Keratinocyte (primary cell): Measurements from ENCODE around the gene STRIP1. TPM values are rescaled to one million over a fixed set of nuclear protein-coding genes. Genes with fewer than 3 reads are reported as not detected.

Source experiments
- DNase-seq: peaks from one replicate; pipeline ENCODE4 v3.0.0-alpha.2; 2011; ENCODE audit warnings: low read depth, missing footprints, low spot score
- FAIRE-seq: peaks from 2 replicates; lab custom pipeline; 2011; peaks lifted over from hg19 to GRCh38; lab: Jason Lieb, UNC
- H2AFZ ChIP-seq: 2 replicates; pipeline ENCODE4 v1.6.0; 2012; ENCODE audit warnings: low read length, control low read depth, inconsistent platforms; ENCODE audit not compliant: control insufficient read depth
- H3K27ac ChIP-seq: 2 replicates; pipeline ENCODE4 v1.5.1; 2011; ENCODE audit warnings: low read length; ENCODE audit not compliant: control insufficient read depth, insufficient read depth
- H3K27me3 ChIP-seq: 3 replicates; pipeline ENCODE4 v1.6.0; 2011; ENCODE audit warnings: low read length; ENCODE audit not compliant: control insufficient read depth, insufficient read depth; ENCODE audit errors: extremely low read depth
- H3K36me3 ChIP-seq, 2 experiments: 2 replicates in 1 of 2; 3 replicates in 1 of 2; pipeline ENCODE4 v1.5.1; 2011; ENCODE audit warnings: low read length in 2 of 2, mild to moderate bottlenecking in 1 of 2; ENCODE audit not compliant: control insufficient read depth in 2 of 2, insufficient read depth in 2 of 2; ENCODE audit errors: extremely low read depth in 1 of 2
- H3K4me1 ChIP-seq: 3 replicates; pipeline ENCODE4 v1.5.1; 2011; ENCODE audit warnings: low read length; ENCODE audit not compliant: control insufficient read depth, insufficient read depth; ENCODE audit errors: extremely low read depth
- H3K4me2 ChIP-seq: 3 replicates; pipeline ENCODE4 v1.6.0; 2011; ENCODE audit warnings: low read depth, low read length; ENCODE audit not compliant: control insufficient read depth, insufficient read depth; ENCODE audit errors: extremely low read depth
- H3K4me3 ChIP-seq, 3 experiments: fragments of 200-600 bp in 1 of 3; sonication (generic) in 1 of 3; 2 replicates in 2 of 3; 3 replicates in 1 of 3; pipeline ENCODE4 v1.5.1; 2011 to 2016; ENCODE audit warnings: low read length in 3 of 3, mild to moderate bottlenecking in 3 of 3, control low read depth in 2 of 3, inconsistent platforms in 1 of 3, low read depth in 1 of 3, mixed read lengths in 1 of 3, mixed run types in 1 of 3, moderate library complexity in 1 of 3; ENCODE audit not compliant: control insufficient read depth in 2 of 3, insufficient read depth in 2 of 3; ENCODE audit errors: extremely low read depth in 1 of 3
- H3K79me2 ChIP-seq: 2 replicates; pipeline ENCODE4 v1.6.0; 2012; ENCODE audit warnings: low read length; ENCODE audit not compliant: control insufficient read depth, insufficient read depth
- H3K9ac ChIP-seq: 3 replicates; pipeline ENCODE4 v1.6.0; 2011; ENCODE audit warnings: low read length; ENCODE audit not compliant: control insufficient read depth, insufficient read depth; ENCODE audit errors: extremely low read depth
- H3K9me1 ChIP-seq: 3 replicates; pipeline ENCODE4 v1.6.0; 2011; ENCODE audit warnings: low read length; ENCODE audit not compliant: control insufficient read depth, insufficient read depth; ENCODE audit errors: extremely low read depth
- H3K9me3 ChIP-seq: 2 replicates; pipeline ENCODE4 v1.5.1; 2012; ENCODE audit warnings: low read depth, low read length; ENCODE audit not compliant: control insufficient read depth
- H4K20me1 ChIP-seq: 3 replicates; pipeline ENCODE4 v1.6.0; 2011; ENCODE audit warnings: low read length; ENCODE audit not compliant: control insufficient read depth, insufficient read depth; ENCODE audit errors: extremely low read depth
- EZH2 ChIP-seq: IDR thresholded peaks from one replicate; pipeline ENCODE4 v1.6.1; 2012; ENCODE audit warnings: inconsistent platforms, mild to moderate bottlenecking, low read length, moderate library complexity
- dilution Hi-C: fragments of 300-500 bp; cut with MboI; formaldehyde crosslinking; loops from one replicate; pipeline ENCODE4 v1.7.0; 2020; ENCODE audit warnings: low sequenced_read_pairs; ENCODE audit not compliant: extremely low pct_ligation_motif_present
- polyA plus RNA-seq, 5 experiments: library from polyadenylated mRNA; depleted of rRNA in 3 of 5; stranded (reverse) in 3 of 5; stranded (forward) in 1 of 5; unstranded in 1 of 5; fragments of >200 nt; gene quantifications; 1 replicate in 1 of 5; 2 replicates in 3 of 5; 3 replicates in 1 of 5; pipeline versions ENCODE4 v1.2.1 to v1.2.3, GENCODE V29; 2011 to 2012; ENCODE audit warnings: missing spikeins in 2 of 5, low read depth in 1 of 5, low replicate concordance in 1 of 5
- TF ChIP-seq, protein P1 (sequence below), 3 experiments: IDR thresholded peaks in 1 of 3; conservative IDR thresholded peaks in 1 of 3; optimal IDR thresholded peaks in 1 of 3; 2 replicates in 2 of 3; 3 replicates in 1 of 3; pipeline versions ENCODE3 to v1.5.1; 2011; ENCODE audit warnings: low read length in 3 of 3, mild to moderate bottlenecking in 3 of 3, moderate library complexity in 2 of 3, control low read depth in 1 of 3, inconsistent platforms in 1 of 3; ENCODE audit not compliant: insufficient read depth in 2 of 3; ENCODE audit errors: extremely low read depth in 1 of 3

STRIP1 gene
- polyA plus RNA-seq, 1 donor (not counting 4 experiments of a cell fraction or from before 2014, with no cell fraction given): 24.6 TPM

DNA sequence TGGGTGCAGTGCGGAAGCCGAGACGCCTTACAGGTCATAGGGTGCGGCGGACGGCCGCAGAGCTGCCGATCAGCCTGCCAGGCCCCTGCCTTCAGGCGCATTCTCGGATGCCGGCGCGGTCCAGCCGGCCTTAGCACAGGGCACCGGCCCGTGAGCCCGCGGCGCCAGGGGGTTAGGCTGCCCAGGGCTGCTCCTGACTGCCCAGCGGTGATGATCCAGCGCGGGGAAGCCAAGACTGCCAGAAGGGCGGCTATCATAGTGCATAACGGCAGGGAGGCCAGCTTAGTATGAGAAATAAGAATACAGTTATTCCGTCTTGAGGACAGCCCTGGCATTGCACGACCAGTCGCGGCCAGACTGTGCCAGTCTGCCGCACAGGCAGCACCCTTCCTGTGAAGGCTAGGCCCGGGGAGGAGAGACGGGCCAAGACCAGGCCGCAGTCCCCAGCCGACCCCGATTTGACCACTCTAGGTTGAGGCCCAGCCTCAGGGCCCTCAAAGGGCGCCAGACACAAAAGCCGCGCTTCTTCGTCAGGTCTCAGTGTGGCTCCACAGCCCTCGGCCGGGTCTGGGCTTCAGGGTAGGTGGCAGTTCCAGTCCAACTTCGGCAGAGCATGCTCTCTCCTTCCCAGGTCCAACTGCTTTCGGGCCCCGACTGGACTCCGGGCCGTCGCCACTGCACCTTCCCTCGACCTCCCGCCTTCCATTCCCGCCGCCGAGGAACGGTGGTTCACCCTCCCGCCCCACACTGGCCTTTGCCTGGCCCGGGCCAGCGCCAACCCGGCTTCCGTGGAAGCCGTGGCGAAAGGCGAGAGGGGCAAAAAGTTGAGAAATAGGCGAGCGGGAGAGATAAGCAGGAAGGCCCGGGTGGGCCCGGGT is 35.2 kb downstream of the STRIP1 start:
- Histone ChIP-seq H3K9me1 (no peaks in the 10 kb centered on the region), H2AFZ (no peak overlapping the region), H3K4me2 (no peak overlapping the region), H3K9ac (no peak overlapping the region), H3K4me1 (no peaks in the 10 kb centered on the region), H3K27me3 (peaks cover 74% of the 10 kb centered on the region), H3K4me3 (no peak overlapping the region), H3K27ac (no peak overlapping the region), H4K20me1 (no peaks in the 10 kb centered on the region), H3K9me3 (peaks cover 9% of the 10 kb centered on the region), H3K79me2 (no peaks in the 10 kb centered on the region), H3K36me3 (no peaks in the 10 kb centered on the region)
- dilution Hi-C loops: no loop called here
- peak; percentile 90 for TF ChIP-seq EZH2
- TF ChIP-seq, protein P1, sequence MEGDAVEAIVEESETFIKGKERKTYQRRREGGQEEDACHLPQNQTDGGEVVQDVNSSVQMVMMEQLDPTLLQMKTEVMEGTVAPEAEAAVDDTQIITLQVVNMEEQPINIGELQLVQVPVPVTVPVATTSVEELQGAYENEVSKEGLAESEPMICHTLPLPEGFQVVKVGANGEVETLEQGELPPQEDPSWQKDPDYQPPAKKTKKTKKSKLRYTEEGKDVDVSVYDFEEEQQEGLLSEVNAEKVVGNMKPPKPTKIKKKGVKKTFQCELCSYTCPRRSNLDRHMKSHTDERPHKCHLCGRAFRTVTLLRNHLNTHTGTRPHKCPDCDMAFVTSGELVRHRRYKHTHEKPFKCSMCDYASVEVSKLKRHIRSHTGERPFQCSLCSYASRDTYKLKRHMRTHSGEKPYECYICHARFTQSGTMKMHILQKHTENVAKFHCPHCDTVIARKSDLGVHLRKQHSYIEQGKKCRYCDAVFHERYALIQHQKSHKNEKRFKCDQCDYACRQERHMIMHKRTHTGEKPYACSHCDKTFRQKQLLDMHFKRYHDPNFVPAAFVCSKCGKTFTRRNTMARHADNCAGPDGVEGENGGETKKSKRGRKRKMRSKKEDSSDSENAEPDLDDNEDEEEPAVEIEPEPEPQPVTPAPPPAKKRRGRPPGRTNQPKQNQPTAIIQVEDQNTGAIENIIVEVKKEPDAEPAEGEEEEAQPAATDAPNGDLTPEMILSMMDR (optimal IDR thresholded peaks at IDR 0.05 in 1 of 3, IDR thresholded peaks at IDR 0.05 in 1 of 3, conservative IDR thresholded peaks at IDR 0.05 in 1 of 3; ENCODE audit: extremely low read depth in 1 of 3, insufficient read depth in 2 of 3, low read length in 3 of 3): no peak
- FAIRE-seq (no peak), DNase-seq (no peak)

DNA sequence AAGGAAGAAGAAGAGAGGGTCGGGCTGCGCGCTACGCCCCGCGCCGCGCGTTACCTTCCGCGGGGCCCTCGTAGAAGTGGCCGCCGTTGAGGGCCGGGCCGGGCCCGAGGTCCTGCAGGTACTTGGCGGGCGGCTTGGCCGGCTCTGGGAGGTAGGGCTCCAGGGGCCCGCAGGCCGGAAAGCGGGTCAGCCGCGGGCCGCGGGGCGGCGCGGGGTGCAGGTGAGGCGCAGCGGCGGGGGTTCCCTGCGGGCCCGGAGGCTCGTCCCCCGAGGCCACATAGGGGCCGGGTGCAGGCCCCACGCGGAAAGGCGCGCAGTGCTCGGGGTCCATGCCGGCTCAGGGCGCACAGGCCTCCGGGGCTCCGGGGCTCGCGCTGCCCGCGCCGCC is 35.9 kb downstream of the STRIP1 start:
- Histone ChIP-seq H3K27me3 (peaks cover 74% of the 10 kb centered on the region), H3K79me2 (no peaks in the 10 kb centered on the region), H2AFZ (no peak overlapping the region), H3K4me3 (no peak overlapping the region), H3K4me2 (no peak overlapping the region), H3K9ac (no peak overlapping the region), H3K27ac (no peak overlapping the region), H3K9me1 (no peaks in the 10 kb centered on the region), H4K20me1 (no peaks in the 10 kb centered on the region), H3K36me3 (no peaks in the 10 kb centered on the region), H3K9me3 (peaks cover 9% of the 10 kb centered on the region), H3K4me1 (no peaks in the 10 kb centered on the region)
- FAIRE-seq (no peak), DNase-seq (no peak)
- TF ChIP-seq, protein P1 (optimal IDR thresholded peaks at IDR 0.05 in 1 of 3, IDR thresholded peaks at IDR 0.05 in 1 of 3, conservative IDR thresholded peaks at IDR 0.05 in 1 of 3; ENCODE audit: extremely low read depth in 1 of 3, insufficient read depth in 2 of 3, low read length in 3 of 3): no peak
- TF ChIP-seq EZH2: no peak
- dilution Hi-C loops: no loop called here
